ENCODE measurements around the gene MCUR1. TPM values are rescaled to one million over a fixed set of nuclear protein-coding genes. Genes with fewer than 3 reads are reported as not detected.
"Not testable (repeated sequence)": the region's sequence is repeated elsewhere in the genome, so short reads cannot be mapped to it uniquely, and the experiment has no call there.

Gene MCUR1
- total RNA-seq, 1 donor from 2014 or later = 24.8 TPM

DNA sequence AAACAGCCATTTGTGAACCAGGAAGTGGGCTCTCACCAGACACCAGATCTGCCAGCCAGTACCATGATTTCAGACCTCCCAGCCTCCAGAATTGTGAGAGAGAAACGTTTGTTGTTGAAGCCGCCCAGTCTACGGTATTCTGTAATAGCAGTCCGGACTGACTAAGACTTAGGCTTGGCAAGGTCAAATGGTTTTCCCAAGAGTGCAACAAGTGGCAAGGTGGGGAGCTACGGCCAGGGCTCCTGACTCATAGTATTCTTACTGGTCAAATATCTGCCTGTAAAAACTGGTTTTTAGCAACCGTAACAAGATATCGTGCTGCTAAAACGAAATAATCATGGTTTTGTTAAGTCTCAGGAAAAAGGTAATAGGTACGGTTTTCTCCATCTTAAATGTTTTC lies 37.8 kb downstream of the MCUR1 start:
- no peak overlapping the region for H3K27ac Mint-ChIP-seq (ENCODE audit: unreplicated experiment)
- H3K9me3 Mint-ChIP-seq (ENCODE audit: unreplicated experiment) = no peaks in the 10 kb centered on the region
- H3K36me3 Mint-ChIP-seq (ENCODE audit: unreplicated experiment) = no peaks in the 10 kb centered on the region
- no peak overlapping the region for H3K4me3 Mint-ChIP-seq (ENCODE audit: unreplicated experiment)
- no peak for DNase-seq (ENCODE audit: extremely low spot score, unreplicated experiment)
- TF ChIP-seq, protein P1, sequence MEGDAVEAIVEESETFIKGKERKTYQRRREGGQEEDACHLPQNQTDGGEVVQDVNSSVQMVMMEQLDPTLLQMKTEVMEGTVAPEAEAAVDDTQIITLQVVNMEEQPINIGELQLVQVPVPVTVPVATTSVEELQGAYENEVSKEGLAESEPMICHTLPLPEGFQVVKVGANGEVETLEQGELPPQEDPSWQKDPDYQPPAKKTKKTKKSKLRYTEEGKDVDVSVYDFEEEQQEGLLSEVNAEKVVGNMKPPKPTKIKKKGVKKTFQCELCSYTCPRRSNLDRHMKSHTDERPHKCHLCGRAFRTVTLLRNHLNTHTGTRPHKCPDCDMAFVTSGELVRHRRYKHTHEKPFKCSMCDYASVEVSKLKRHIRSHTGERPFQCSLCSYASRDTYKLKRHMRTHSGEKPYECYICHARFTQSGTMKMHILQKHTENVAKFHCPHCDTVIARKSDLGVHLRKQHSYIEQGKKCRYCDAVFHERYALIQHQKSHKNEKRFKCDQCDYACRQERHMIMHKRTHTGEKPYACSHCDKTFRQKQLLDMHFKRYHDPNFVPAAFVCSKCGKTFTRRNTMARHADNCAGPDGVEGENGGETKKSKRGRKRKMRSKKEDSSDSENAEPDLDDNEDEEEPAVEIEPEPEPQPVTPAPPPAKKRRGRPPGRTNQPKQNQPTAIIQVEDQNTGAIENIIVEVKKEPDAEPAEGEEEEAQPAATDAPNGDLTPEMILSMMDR (IDR thresholded peaks at IDR 0.05) = no peak
- no peaks in the 10 kb centered on the region for H3K27me3 Mint-ChIP-seq (ENCODE audit: unreplicated experiment)
- H3K4me1 Mint-ChIP-seq (ENCODE audit: unreplicated experiment) = no peaks in the 10 kb centered on the region

DNA sequence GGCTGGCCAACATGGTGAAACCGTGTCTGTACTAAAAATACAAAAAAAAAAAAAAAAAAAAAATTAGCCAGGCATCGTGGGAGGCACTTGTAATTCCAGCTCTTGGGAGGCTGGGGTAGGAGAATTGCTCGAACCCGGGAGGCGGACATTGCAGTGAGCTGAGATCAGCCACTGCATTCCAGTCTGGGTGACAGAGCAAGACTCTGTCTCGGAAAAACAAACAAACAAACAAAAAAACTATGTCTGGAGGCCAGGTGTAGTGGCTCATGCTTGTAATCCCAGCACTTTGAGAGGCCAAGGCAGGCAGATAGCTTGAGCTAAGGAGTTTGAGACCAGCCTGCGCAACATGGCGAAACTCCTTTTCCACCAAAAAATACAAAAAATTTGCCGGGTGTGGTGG lies 38.9 kb downstream of the MCUR1 start:
- not testable (repeated sequence) for H3K27me3 Mint-ChIP-seq (ENCODE audit: unreplicated experiment); H3K4me1 Mint-ChIP-seq (ENCODE audit: unreplicated experiment); H3K4me3 Mint-ChIP-seq (ENCODE audit: unreplicated experiment); DNase-seq (ENCODE audit: extremely low spot score, unreplicated experiment); H3K36me3 Mint-ChIP-seq (ENCODE audit: unreplicated experiment); H3K9me3 Mint-ChIP-seq (ENCODE audit: unreplicated experiment); H3K27ac Mint-ChIP-seq (ENCODE audit: unreplicated experiment)

DNA sequence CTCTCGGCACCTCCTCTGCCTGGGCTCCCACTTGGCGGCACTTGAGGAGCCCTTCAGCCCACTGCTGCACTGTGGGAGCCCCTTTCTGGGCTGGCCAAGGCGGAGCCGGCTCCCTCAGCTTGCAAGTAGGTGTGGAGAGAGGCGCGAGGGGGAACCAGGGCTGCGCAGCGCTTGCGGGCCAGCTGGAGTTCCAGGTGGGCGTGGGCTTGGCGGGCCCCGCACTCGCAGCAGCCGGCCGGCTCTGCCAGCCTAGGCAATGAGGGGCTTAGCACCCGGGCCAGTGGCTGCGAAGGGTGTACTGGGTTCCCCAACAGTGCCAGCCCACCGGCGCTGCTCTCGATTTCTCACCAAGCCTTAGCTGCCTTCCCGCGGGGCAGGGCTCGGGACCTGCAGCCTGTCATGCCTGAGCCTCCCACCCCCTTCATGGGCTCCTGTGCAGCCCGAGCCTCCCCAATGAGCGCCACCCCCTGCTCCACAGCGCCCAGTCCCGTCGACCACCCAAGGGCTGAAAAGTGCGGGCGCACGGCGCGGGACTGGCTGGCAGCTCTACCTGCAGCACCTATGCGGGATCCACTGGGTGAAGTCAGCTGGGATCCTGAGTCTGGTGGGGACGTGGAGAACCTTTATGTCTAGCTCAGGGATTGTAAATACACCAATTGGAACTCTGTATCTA lies 41.9 kb downstream of the MCUR1 start:
- not testable (repeated sequence) for H3K27me3 Mint-ChIP-seq (ENCODE audit: unreplicated experiment); H3K36me3 Mint-ChIP-seq (ENCODE audit: unreplicated experiment); H3K4me1 Mint-ChIP-seq (ENCODE audit: unreplicated experiment); H3K9me3 Mint-ChIP-seq (ENCODE audit: unreplicated experiment); H3K27ac Mint-ChIP-seq (ENCODE audit: unreplicated experiment); DNase-seq (ENCODE audit: extremely low spot score, unreplicated experiment); H3K4me3 Mint-ChIP-seq (ENCODE audit: unreplicated experiment)

DNA sequence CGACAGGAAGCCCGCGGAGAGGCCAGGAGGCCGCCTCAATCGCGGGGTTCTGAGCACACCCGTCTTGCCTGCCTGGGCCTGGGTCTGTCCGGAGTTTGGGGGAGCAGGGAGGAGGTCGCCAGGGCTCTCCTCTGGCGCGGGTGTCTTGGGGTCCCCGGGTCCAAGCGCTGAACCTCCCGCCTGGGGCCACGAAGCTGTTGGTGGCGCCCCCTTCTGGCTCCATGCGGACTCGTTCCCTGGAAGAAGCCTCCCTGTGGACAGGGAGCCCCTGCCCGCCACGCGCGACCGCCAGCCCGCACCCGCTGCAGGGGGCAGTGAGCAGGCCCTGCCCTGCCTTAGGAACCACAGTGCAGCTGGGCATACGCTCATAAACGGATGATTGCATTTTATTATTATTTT lies 44.7 kb downstream of the MCUR1 start:
- Mint-ChIP-seq H3K36me3 (ENCODE audit: unreplicated experiment) (no peaks in the 10 kb centered on the region), H3K9me3 (ENCODE audit: unreplicated experiment) (no peaks in the 10 kb centered on the region), H3K4me1 (ENCODE audit: unreplicated experiment) (peaks cover 20% of the 10 kb centered on the region), H3K27ac (ENCODE audit: unreplicated experiment) (no peak overlapping the region), H3K4me3 (ENCODE audit: unreplicated experiment) (no peak overlapping the region), H3K27me3 (ENCODE audit: unreplicated experiment) (no peaks in the 10 kb centered on the region)
- DNase-seq (ENCODE audit: extremely low spot score, unreplicated experiment) = no peak
- TF ChIP-seq, protein P1 (IDR thresholded peaks at IDR 0.05) = peak; percentile 31

DNA sequence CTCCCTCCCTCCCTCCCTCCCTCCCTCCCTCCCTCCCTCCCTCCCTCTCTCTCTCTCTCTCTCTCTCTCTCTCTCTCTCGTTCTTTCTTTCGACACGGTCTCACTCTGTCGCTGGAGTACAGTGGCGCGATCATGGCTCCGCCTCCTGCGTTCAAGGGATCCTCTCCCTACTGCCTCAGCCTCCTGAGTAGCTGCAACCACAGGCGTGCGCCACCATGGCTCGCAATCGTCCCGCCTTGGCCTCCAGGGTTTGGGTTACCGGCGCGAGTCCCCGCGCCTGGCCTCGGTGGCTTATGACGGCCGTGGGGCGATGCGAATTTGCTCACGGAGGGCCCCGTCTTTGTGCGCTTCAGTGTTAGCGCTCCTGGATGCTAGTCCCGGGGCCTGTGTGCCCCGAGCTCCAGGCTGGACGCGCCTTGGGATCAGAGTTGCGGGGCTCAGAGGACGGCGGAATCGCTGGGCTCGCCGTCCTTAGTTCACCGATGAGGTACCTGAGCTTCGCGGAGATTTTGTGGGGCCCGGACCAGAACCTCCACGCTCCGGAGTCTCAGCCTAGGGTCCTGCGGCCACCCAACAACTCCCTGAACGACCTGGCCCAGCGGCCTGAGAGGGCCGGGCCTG lies 45.2 kb downstream of the MCUR1 start:
- Mint-ChIP-seq H3K4me3 (ENCODE audit: unreplicated experiment) (no peak overlapping the region), H3K9me3 (ENCODE audit: unreplicated experiment) (no peaks in the 10 kb centered on the region), H3K4me1 (ENCODE audit: unreplicated experiment) (peaks cover 20% of the 10 kb centered on the region), H3K27ac (ENCODE audit: unreplicated experiment) (no peak overlapping the region), H3K36me3 (ENCODE audit: unreplicated experiment) (no peaks in the 10 kb centered on the region), H3K27me3 (ENCODE audit: unreplicated experiment) (no peaks in the 10 kb centered on the region)
- TF ChIP-seq, protein P1 (IDR thresholded peaks at IDR 0.05) = no peak
- no peak for DNase-seq (ENCODE audit: extremely low spot score, unreplicated experiment)

DNA sequence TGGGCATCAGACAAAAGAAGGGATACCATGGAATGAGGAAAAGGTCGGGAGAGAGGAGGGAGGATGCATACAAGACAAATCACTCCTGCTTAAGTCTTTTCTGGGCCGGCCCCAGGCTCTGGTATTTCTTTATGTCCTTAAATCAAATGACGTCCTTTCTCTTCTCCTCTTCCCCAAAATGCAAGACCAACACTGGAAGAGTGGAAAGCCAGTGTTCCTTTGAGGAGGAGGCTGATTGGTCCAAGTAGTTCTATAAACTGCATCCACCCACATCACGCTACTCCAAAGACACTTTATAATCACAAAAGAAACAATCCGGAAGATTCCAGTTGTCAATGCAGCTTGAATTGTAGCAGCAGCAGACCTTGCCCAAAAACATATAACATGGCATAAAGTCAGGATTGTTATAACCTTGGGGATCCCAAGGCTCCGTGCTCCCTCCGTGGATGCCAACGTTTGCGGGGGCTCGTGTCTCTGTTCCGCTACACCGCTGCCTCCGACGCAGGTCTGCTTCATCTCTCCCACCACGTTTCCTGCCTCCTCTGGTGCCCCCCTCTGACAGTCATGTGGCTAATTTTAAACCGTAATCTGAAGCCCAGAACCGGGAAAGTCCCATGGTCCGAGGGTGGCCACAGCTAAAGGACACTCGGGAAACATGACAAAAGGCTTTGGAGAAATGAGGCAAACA lies 47.1 kb downstream of the MCUR1 start:
- DNase-seq (ENCODE audit: extremely low spot score, unreplicated experiment) = no peak
- peak overlapping the region; percentile 56 for H3K4me3 Mint-ChIP-seq (ENCODE audit: unreplicated experiment)
- H3K9me3 Mint-ChIP-seq (ENCODE audit: unreplicated experiment) = no peaks in the 10 kb centered on the region
- no peaks in the 10 kb centered on the region for H3K36me3 Mint-ChIP-seq (ENCODE audit: unreplicated experiment)
- peaks cover 29% of the 10 kb centered on the region for H3K4me1 Mint-ChIP-seq (ENCODE audit: unreplicated experiment)
- no peaks in the 10 kb centered on the region for H3K27me3 Mint-ChIP-seq (ENCODE audit: unreplicated experiment)
- TF ChIP-seq, protein P1 (IDR thresholded peaks at IDR 0.05) = no peak
- H3K27ac Mint-ChIP-seq (ENCODE audit: unreplicated experiment) = peak overlapping the region; percentile 19

Data from osteocyte (in vitro differentiated cells).